Measurements from ENCODE around the gene RSRC2.
"Not testable (repeated sequence)": the region's sequence is repeated elsewhere in the genome, so short reads cannot be mapped to it uniquely, and the experiment has no call there.

RSRC2 gene

GRCh38 chr12:122516544-122517361, 10.0 kb downstream of the RSRC2 start:
- no peak for DNase-seq

- no peak for DNase-seq
Measured at GRCh38 chr12:122515275-122515674, 11.5 kb downstream of the RSRC2 start.

- DNase-seq = no peak
Measured at GRCh38 chr12:122513660-122514059, 13.1 kb downstream of the RSRC2 start.

GRCh38 chr12:122513028-122513427, 13.7 kb downstream of the RSRC2 start:
- not testable (repeated sequence) for DNase-seq

GRCh38 chr12:122508163-122508562, 18.6 kb downstream of the RSRC2 start:
- DNase-seq = no peak

GRCh38 chr12:122506393-122506938, 20.3 kb downstream of the RSRC2 start:
- DNase-seq = no peak

- DNase-seq = no peak
Measured at GRCh38 chr12:122505419-122506051, 21.2 kb downstream of the RSRC2 start.

- no peak for DNase-seq
Measured at GRCh38 chr12:122503783-122504590, 22.7 kb downstream of the RSRC2 start.

GRCh38 chr12:122503147-122503751, 23.5 kb downstream of the RSRC2 start:
- DNase-seq = no peak

- no peak for DNase-seq
Measured at GRCh38 chr12:122501489-122501989, 25.2 kb downstream of the RSRC2 start.

- DNase-seq = peak; percentile 97
Measured at GRCh38 chr12:122500685-122501488, 25.8 kb downstream of the RSRC2 start, which contains the start of gene ZCCHC8. Gene ZCCHC8, minus strand, starts transcription at chr12:122500932. Its CDS starts 92 bp downstream, at chr12:122500840.

- DNase-seq = peak; percentile 37 to 54
Measured at GRCh38 chr12:122499991-122500684, 26.6 kb downstream of the RSRC2 start.

GRCh38 chr12:122495258-122495657, 31.5 kb downstream of the RSRC2 start:
- no peak for DNase-seq

- DNase-seq = not testable (repeated sequence)
Measured at GRCh38 chr12:122493222-122493621, 33.5 kb downstream of the RSRC2 start.

GRCh38 chr12:122491991-122492390, 34.7 kb downstream of the RSRC2 start:
- DNase-seq = no peak

- DNase-seq = no peak
Measured at GRCh38 chr12:122489038-122489437, 37.7 kb downstream of the RSRC2 start.

- not testable (repeated sequence) for DNase-seq
Measured at GRCh38 chr12:122487807-122488206, 38.9 kb downstream of the RSRC2 start.

GRCh38 chr12:122486805-122487426, 39.8 kb downstream of the RSRC2 start:
- DNase-seq = no peak

- DNase-seq = not testable (repeated sequence)
Measured at GRCh38 chr12:122486360-122486759, 40.4 kb downstream of the RSRC2 start.

GRCh38 chr12:122484385-122484784, 42.4 kb downstream of the RSRC2 start:
- not testable (repeated sequence) for DNase-seq

Measured in CD4-positive, alpha-beta T cell treated with Interleukin-4 for 1 hour (primary cell).